Type B pancreatic cell (in vitro differentiated cells): ENCODE data around the gene FFAR3. TPM values are rescaled to one million over a fixed set of nuclear protein-coding genes. Genes with fewer than 3 reads are reported as not detected.
A peak's percentile ranks its signal among the peaks of the same experiment; 100 is the strongest.

Source experiments
- DNase-seq: peaks from one replicate; pipeline ENCODE4 v3.0.0; 2021; ENCODE audit warnings: mixed read lengths; ENCODE audit not compliant: unreplicated experiment; ENCODE audit errors: extremely low spot score
- H3K27ac Mint-ChIP-seq: 2 replicates; pipeline ENCODE4 v1.8.0; 2021; ENCODE audit warnings: mild to moderate bottlenecking, mixed read lengths
- H3K27me3 Mint-ChIP-seq: 2 replicates; pipeline ENCODE4 v1.8.0; 2021; ENCODE audit warnings: mixed read lengths
- H3K36me3 Mint-ChIP-seq: 2 replicates; pipeline ENCODE4 v1.8.0; 2021; ENCODE audit warnings: mixed read lengths
- H3K4me1 Mint-ChIP-seq: one replicate; pipeline ENCODE4 v1.8.0; 2021; ENCODE audit warnings: mixed read lengths; ENCODE audit not compliant: unreplicated experiment
- H3K4me3 Mint-ChIP-seq: 2 replicates; pipeline ENCODE4 v1.8.0; 2021; ENCODE audit warnings: mild to moderate bottlenecking, mixed read lengths
- H3K9me3 Mint-ChIP-seq: 2 replicates; pipeline ENCODE4 v1.8.0; 2021; ENCODE audit warnings: mixed read lengths
- total RNA-seq: library from RNA; stranded (reverse); gene quantifications from 2 replicates; pipeline ENCODE4 v1.2.1, GENCODE V29; 2021; ENCODE audit warnings: low replicate concordance
- TF ChIP-seq, protein P1 (sequence below): fragments of 200-600 bp; sonication (generic); conservative IDR thresholded peaks from 2 replicates; pipeline ENCODE4 v1.5.0; 2021; ENCODE audit warnings: antibody characterized with exemption, mild to moderate bottlenecking

The FFAR3 gene
- total RNA-seq, 1 donor from 2014 or later, result 0.34 TPM

- DNase-seq, result peak; percentile 15
- Mint-ChIP-seq H3K27ac (no peak overlapping the region), H3K9me3 (peaks cover 10% of the 10 kb centered on the region), H3K27me3 (no peaks in the 10 kb centered on the region), H3K36me3 (no peaks in the 10 kb centered on the region), H3K4me3 (no peak overlapping the region), H3K4me1 (no peaks in the 10 kb centered on the region)
- TF ChIP-seq, protein P1, sequence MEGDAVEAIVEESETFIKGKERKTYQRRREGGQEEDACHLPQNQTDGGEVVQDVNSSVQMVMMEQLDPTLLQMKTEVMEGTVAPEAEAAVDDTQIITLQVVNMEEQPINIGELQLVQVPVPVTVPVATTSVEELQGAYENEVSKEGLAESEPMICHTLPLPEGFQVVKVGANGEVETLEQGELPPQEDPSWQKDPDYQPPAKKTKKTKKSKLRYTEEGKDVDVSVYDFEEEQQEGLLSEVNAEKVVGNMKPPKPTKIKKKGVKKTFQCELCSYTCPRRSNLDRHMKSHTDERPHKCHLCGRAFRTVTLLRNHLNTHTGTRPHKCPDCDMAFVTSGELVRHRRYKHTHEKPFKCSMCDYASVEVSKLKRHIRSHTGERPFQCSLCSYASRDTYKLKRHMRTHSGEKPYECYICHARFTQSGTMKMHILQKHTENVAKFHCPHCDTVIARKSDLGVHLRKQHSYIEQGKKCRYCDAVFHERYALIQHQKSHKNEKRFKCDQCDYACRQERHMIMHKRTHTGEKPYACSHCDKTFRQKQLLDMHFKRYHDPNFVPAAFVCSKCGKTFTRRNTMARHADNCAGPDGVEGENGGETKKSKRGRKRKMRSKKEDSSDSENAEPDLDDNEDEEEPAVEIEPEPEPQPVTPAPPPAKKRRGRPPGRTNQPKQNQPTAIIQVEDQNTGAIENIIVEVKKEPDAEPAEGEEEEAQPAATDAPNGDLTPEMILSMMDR, result no peak
Measured at GRCh38 chr19:35392742-35393715, 34.8 kb downstream of the FFAR3 start.

GRCh38 chr19:35395382-35396199 lies 37.3 kb downstream of the FFAR3 start:
- Mint-ChIP-seq H3K4me1 (no peaks in the 10 kb centered on the region), H3K9me3 (no peaks in the 10 kb centered on the region), H3K4me3 (no peak overlapping the region), H3K27me3 (no peaks in the 10 kb centered on the region), H3K27ac (peak overlapping the region; percentile 76), H3K36me3 (no peaks in the 10 kb centered on the region)
- TF ChIP-seq, protein P1, result no peak
- no peak for DNase-seq

GRCh38 chr19:35396240-35396885 lies 38.1 kb downstream of the FFAR3 start:
- TF ChIP-seq, protein P1, result no peak
- H3K27me3 Mint-ChIP-seq, result no peaks in the 10 kb centered on the region
- no peak for DNase-seq
- no peaks in the 10 kb centered on the region for H3K9me3 Mint-ChIP-seq
- H3K27ac Mint-ChIP-seq, result peak overlapping the region; percentile 76
- no peaks in the 10 kb centered on the region for H3K4me1 Mint-ChIP-seq
- no peak overlapping the region for H3K4me3 Mint-ChIP-seq
- H3K36me3 Mint-ChIP-seq, result no peaks in the 10 kb centered on the region

DNA sequence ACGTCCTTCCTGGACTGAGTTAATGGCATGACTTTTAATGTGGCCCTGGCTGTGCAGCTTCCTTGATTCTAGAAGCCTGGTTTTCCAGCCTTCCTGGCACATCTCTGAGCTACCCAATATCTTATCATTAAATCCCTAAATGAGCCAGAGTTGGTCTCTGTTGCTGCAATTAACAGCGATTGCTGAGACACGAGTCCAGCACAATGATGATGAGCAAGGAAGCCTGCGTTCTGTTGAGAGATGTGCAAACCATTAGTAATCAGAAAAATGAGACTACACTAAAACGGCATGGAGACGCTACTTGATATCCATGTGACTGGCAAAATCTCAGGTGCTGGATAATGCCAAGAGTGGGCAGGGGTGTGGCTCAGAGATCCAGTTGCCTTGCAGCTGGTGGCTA lies 38.8 kb downstream of the FFAR3 start:
- TF ChIP-seq, protein P1, result no peak
- no peaks in the 10 kb centered on the region for H3K4me1 Mint-ChIP-seq
- H3K4me3 Mint-ChIP-seq, result no peak overlapping the region
- no peaks in the 10 kb centered on the region for H3K36me3 Mint-ChIP-seq
- no peaks in the 10 kb centered on the region for H3K27me3 Mint-ChIP-seq
- no peak for DNase-seq
- no peaks in the 10 kb centered on the region for H3K9me3 Mint-ChIP-seq
- H3K27ac Mint-ChIP-seq, result no peak overlapping the region

- Mint-ChIP-seq H3K4me3 (no peak overlapping the region), H3K27me3 (no peaks in the 10 kb centered on the region), H3K36me3 (no peaks in the 10 kb centered on the region), H3K27ac (no peak overlapping the region), H3K9me3 (no peaks in the 10 kb centered on the region), H3K4me1 (no peaks in the 10 kb centered on the region)
- TF ChIP-seq, protein P1, result no peak
- DNase-seq, result no peak
Measured at GRCh38 chr19:35398570-35398969, 40.3 kb downstream of the FFAR3 start.
